Stimulated activated CD8-positive, alpha-beta memory T cell treated with anti-CD3 and anti-CD28 coated beads, Interleukin-12 subunit alpha, Interleukin-12 subunit beta, amount 100 ng/mL, for 24 hours (primary cell): ENCODE results near the gene TMEM236.
"Not testable (repeated sequence)": the region's sequence is repeated elsewhere in the genome, so short reads cannot be mapped to it uniquely, and the experiment has no call there.

Experiments used
- DNase-seq: peaks from one replicate; pipeline ENCODE4 v3.0.0-alpha.2; 2020; ENCODE audit errors: extremely low read depth

The TMEM236 gene, protein sequence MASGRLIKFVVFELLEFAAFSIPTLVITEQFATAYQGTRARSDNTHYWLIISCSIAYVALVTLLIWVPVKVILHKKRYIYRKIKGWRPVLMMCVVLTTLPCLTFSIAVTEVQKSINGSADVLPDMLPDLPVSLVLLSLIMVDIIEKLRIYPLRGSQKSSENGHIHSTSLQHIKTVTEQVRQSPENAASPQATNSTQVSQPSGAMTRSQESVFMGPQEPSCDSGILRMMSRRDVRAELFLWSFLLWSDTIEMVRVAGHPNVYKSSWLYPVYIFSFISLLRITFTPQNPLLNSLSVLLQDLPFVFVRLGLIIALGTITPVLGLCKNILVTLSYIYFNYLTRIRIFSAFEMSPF

GRCh38 chr10:17751781-17752445, at the start of gene TMEM236:
TMEM236 (plus strand) TSS chr10:17752201; CDS start chr10:17752296, 95 bp downstream.
- no peak for DNase-seq

- DNase-seq, result no peak
Measured at GRCh38 chr10:17703706-17704105, 48.3 kb upstream of the TMEM236 start.

DNA sequence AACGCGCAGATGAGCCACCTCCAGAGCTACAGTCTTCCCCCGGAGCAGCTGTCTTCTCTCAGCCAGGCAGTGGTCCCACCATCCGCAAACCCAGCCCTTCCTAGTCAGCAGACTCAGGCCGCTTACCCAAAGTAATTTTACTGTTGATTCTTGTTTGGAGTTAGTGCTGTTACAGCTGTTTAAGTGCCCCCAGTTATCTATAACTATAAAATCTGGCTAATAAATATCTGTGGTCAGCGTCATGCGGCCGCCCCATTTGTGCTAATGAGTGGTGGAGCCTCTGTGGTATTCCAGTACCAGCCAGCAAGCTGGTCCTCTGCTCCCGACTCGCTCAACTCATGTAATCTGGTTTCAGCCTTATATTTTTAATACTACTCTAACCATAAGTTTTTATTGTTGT, 43.2 kb upstream of the TMEM236 start:
- no peak for DNase-seq

DNA sequence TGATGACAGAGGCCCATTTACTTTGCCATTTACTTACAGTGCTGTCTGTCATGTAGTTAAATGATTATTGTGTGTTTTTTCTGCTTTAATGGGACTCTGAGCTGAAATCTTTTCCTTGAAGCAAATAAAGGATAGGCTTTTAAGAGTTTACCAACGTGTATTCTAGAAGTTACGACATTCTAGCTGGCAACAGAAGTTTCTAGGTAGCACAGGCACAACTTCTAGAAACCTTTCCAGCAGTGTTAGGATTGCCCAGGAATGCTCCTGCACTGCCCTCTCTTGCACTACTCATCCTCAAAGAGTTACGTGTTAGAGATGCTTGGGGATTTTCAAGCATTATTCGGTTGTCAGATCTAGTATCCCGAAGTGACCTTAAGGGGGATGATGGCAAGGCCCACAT, 42.5 kb upstream of the TMEM236 start:
- no peak for DNase-seq

DNA sequence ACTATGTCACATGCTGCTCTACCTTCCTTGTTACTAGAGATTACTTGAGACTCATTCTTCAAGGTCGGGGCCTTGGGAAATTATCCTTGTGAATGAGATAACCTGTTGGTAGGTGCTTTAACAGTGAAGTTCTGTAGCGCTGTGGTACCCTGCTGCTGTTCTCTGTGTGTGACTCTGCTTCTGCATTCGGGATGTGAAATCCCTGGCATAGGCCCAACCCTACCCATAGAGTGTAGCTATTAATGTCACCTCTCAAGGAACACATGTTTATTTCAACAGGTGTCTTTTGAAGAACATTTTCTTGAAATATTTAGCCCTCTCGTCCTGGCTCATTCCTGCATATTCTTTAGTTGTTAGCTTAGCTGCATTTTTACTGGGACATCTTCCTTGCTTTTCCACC, 41.8 kb upstream of the TMEM236 start:
- no peak for DNase-seq

DNA sequence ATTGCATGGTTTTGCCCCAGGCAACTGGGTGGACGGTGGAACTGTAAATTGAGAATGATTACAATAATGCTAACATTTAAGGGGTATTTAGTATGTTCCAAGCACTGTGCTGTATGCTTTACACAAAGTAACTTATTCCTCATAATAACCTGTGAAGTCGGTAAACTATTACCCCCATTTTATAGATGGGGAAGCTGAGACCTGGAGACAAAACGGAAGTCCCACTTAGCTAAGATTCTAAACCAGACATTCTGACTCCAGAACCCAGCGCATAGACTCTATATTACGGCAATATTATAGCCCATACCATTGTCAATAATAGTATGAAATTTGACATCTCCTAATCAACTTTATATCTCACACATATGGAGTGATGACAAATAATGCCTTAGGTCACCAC, 39.9 kb upstream of the TMEM236 start:
- no peak for DNase-seq

DNA sequence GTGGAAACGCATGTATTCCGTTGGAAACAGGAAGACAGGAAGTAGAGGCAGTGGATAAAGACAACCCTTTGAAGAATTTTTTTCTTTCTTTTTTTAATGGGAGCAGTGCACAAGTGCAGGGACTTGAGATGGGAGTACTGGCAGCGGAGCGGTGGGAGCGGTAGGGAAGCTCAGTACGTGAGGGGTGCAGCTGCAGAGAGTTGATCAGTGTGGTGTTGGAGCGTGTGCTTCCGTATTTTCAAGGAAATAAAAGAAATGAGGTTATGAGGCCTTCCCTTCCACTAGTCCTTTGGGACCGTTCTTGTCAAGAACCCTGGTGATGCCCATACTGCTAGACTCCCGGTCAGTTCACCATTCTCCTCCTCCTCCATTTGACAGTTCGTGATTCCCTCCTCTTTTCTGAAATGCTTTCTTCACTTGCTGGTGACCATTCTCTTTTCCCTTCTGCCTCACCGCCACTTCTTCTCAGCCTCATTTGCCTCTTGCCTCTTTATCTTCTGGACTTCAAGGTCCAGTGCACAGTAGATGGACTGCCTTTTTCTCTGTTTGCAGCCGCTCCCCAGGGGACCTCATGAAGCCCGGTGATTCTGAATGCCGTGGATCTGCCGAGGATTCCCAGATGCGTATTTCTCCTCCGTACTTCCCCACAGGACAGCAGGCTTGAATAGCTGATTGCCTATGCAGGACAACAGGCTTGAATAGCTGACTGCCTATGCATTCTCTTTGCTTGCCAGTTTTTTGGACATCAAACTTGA, 39.1 kb upstream of the TMEM236 start:
- DNase-seq, result no peak

GRCh38 chr10:17713758-17714157, 38.2 kb upstream of the TMEM236 start:
- DNase-seq, result no peak

DNA sequence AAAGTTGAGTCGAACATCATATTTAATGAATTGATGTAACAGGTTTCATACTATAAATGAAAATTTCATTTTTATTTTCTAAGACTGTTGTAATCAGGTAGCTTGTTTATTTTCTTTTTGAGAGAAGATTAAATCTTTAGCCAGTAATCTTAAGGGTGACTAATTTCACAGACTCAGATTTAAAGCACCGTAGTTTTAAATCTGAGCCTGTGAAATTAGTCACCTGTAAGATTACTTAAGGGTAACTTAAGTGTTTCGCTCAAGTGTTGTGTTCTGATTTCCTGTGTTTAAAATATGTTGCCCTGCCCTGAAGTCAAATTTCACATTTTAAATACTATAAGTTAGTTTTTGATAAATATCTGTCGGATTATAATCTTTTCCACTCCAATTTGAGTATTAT, 35.8 kb upstream of the TMEM236 start:
- DNase-seq, result no peak

DNA sequence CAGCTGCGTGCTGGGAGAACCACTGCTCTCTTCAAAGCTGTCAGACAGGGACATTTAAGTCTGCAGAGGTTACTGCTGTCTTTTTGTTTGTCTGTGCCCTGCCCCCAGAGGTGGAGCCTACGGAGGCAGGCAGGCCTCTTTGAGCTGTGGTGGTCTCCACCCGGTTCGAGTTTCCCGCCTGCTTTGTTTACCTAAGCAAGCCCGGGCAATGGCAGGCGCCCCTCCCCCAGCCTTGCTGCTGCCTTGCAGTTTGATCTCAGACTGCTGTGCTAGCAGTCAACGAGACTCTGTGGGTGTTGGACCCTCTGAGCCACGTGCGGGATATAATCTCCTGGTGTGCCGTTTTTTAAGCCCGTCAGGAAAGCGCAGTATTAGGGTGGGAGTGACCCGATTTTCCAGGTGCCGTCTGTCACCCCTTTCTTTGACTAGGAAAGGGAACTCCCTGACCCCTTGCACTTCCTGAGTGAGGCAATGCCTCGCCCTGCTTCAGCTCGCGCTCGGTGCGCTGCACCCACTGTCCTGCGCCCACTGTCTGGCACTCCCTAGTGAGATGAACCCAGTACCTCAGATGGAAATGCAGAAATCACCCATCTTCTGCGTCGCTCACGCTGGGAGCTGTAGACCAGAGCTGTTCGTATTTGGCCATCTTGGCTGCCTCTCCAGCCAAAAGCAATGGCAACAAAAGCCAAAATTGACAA, 29.5 kb upstream of the TMEM236 start:
- not testable (repeated sequence) for DNase-seq

DNA sequence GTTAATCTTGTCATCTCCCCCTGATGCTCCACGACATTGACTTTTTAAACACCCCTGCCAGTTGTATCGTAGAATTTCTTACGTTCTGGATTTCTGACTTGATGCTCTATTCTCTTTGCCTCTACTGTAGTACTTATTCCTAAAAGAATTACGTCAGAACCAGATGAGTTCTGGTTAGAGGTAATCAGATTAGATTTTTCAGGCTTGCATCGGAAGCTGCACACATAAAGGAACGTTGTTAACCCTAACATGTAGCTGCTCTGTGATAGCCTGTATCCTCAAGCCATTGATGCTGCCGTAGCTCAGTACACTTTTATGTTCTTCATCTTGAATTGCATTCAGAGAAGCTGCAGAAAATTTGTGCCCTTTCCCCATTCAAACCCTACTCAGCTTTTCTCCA, 26.3 kb upstream of the TMEM236 start:
- DNase-seq, result no peak

- no peak for DNase-seq
Measured at GRCh38 chr10:17729630-17730029, 22.4 kb upstream of the TMEM236 start.

GRCh38 chr10:17730667-17731066, 21.3 kb upstream of the TMEM236 start:
- DNase-seq, result no peak

DNA sequence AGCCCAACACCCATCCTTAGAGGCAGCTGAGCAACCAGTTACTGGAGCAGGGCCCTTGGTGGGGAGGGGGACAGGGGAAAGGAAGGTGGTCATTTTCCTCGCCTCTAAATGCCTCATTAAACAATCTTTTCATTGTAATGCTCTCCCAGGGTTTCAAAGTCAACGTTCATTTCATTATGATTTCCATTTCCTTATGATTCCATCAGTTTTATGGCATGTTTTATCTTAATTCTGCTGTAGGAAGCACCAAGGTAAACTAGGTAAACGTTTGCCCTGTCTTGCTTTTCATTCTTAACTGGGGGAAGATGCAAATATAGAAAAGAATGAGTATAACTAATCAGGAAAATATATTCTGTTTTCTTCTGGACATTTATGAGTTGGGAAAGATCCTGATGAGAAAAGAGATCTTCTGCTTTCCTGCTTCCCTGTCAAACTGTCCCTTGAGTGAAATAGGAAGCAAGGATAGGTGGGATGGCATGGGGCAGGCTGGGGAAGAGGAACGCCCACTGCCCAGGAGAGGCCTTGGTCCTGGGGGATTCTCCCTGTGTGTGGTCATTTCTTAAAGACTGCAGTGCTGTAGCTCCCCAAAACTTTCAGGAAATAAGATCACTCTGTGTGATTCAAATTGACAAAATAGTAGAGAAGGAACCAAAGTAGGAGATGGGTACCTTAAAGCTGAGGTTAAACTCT, 20.5 kb upstream of the TMEM236 start:
- DNase-seq, result no peak

DNA sequence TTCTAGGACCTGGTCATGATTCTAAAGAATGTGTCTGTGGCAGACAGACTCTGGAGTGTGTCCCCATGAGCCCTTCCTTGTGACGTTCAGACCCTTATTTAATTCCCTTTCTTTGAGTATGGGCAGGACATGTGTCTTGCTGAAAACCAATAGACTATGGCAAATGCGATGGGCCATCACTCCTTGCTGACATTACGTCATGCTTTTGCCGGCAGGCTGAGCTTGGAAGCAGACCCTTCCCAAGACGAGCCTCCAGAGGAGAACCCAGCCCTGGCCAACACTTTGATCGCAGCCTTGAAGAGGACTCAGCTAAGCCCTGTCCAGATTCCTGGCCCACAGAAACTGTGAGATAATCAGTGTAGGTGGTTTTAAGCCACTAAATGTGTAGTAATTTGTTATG, 18.4 kb upstream of the TMEM236 start:
- no peak for DNase-seq

- DNase-seq, result no peak
Measured at GRCh38 chr10:17734432-17735080, 17.4 kb upstream of the TMEM236 start.

DNA sequence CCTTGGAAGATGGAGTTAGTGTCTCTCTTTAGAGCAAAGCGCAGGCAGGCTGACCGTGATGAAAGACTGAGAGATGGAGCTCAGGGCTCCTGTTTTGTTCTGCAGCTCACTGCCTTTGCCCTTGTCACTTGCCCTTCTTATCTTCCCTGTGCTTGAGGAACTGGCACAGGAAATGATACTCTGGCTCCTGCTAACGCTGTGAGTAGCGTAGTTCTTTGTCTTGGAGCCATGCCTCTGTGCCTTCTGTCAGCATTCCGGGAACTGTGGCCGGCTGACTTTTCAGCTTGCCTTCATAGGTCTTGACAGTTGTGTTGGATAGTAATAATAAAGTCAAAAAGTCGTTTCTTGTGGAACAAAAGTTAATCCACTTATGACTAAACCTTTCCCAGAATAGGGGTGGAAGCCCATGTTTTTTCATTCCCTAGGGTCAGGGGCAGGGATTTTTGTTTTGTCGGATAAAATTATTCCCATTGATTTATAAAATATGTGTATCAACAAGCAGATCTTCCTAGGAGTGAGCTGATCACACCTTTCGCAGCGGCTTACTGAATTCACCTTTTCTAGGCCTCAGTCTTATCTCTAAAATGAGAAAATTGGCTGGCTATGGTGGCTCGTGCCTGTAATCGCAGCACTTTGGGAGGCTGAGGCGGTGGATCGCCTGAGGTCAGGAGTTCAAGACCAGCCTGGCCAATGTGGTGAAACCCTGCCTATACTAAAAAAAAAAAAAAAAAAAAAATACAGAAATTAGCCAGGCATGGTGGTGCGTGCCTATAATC, 16.6 kb upstream of the TMEM236 start:
- no peak for DNase-seq

GRCh38 chr10:17736223-17736622, 15.8 kb upstream of the TMEM236 start:
- DNase-seq, result no peak

DNA sequence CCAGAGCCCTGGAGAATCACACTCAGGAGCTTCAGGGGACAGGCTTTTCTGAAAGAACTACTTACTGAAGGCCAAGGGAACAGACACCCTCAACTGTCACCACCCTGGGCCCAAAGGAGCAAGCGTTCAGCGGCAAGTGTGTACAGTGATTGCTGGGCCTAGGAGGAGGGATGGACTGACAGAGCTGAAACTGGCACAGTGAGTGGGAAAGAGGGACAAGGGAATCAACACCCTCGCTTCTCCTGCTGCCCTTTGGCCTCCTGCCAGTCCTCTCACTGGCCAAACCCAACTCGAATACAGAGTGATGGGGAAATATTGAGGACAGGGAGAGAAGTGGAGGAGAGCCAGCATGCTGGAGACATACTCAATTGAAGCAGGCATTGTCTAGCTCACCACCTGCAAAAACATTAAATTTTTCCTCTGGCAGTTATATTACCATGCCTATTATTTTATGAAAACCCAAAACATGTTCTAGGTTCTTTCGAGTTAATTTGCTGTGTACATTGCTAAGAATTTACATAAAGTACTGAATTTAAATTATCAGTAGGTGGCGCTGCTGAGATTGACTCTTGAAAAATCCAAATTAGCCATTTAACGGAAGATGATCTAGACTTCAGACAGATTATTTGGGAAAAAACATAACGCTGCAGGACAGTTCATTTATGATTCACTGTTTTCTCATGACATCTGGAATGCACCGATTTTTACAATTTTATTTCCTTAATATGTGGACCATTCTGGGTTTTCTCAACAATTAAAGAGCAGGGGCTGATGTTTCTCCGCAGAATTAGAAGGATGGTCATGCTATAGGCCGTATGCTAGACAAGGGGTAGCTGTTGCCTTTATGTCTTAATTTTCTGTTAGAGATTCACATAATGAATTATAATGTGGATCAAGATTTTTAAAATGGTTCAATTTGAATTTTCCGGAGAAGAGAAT, 14.7 kb upstream of the TMEM236 start:
- no peak for DNase-seq
